NB4 (cell line): ENCODE results near the gene GABRB3.

Experiments
- DNase-seq: peaks from one replicate; pipeline ENCODE4 v3.0.0; 2010; ENCODE audit warnings: low read depth
- H3K4me3 ChIP-seq: one replicate; pipeline ENCODE4 v1.5.1; 2011; ENCODE audit warnings: mild to moderate bottlenecking, low read depth, low read length, moderate library complexity
- MYC ChIP-seq: IDR thresholded peaks from 2 replicates; pipeline ENCODE4 v1.6.1; 2011; ENCODE audit warnings: low read depth, low read length
- POLR2A ChIP-seq: IDR thresholded peaks from 2 replicates; pipeline ENCODE4 v1.6.1; 2011; ENCODE audit warnings: mild to moderate bottlenecking; ENCODE audit not compliant: insufficient read length; ENCODE audit errors: extremely low read depth
- TF ChIP-seq, protein P1 (sequence below): IDR thresholded peaks from one replicate; pipeline ENCODE4 v1.5.1; 2012; ENCODE audit warnings: low read depth, low read length
- TF ChIP-seq, protein P2 (sequence below): IDR thresholded peaks from 2 replicates; pipeline ENCODE4 v1.6.1; 2011; ENCODE audit warnings: low read depth, low read length

Gene GABRB3

DNA sequence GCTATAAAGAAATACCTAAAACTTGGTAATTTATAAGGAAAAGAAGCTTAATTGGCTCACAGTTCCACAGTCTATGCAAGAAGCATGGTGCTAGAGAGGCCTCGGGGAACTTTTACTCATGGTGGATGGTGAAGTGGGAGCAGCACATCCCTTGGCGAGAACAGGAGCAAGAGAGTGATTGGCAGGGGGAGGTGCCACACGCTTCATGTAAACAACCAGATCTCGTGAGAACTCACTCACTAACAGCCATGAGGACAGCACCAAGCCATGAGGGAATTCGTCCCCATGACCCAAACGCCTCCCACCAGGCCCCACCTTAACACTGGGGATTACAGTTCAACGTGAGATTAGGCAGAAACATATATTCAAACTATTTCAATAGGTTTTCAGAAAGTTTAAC, 28.0 kb downstream of the GABRB3 start:
- TF ChIP-seq, protein P1, sequence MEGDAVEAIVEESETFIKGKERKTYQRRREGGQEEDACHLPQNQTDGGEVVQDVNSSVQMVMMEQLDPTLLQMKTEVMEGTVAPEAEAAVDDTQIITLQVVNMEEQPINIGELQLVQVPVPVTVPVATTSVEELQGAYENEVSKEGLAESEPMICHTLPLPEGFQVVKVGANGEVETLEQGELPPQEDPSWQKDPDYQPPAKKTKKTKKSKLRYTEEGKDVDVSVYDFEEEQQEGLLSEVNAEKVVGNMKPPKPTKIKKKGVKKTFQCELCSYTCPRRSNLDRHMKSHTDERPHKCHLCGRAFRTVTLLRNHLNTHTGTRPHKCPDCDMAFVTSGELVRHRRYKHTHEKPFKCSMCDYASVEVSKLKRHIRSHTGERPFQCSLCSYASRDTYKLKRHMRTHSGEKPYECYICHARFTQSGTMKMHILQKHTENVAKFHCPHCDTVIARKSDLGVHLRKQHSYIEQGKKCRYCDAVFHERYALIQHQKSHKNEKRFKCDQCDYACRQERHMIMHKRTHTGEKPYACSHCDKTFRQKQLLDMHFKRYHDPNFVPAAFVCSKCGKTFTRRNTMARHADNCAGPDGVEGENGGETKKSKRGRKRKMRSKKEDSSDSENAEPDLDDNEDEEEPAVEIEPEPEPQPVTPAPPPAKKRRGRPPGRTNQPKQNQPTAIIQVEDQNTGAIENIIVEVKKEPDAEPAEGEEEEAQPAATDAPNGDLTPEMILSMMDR = no peak
- TF ChIP-seq, protein P2, sequence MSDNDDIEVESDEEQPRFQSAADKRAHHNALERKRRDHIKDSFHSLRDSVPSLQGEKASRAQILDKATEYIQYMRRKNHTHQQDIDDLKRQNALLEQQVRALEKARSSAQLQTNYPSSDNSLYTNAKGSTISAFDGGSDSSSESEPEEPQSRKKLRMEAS = no peak
- TF ChIP-seq POLR2A = no peak
- no peak for TF ChIP-seq MYC
- DNase-seq = no peak
- H3K4me3 ChIP-seq = no peak overlapping the region

DNA sequence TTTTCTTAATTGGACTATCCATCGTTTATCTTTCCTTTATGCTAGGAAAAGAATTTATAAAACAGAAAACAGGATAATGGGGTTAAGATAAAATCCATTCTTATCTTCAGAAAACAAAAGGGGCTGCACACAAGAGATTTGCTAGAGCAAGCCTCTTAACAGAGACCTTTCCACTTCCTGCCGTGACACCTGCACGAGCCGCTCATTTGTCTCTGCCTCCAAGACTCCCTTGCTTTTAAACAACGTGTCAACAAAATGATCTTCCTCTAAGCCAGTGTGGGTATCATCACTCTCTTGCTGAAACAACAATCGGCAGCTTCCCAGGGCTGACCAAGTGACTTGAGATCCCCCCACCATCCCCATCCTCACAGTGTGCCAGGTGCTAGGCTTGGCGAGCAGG, 33.1 kb downstream of the GABRB3 start:
- TF ChIP-seq POLR2A (no peak), MYC (no peak)
- TF ChIP-seq, protein P2 = no peak
- TF ChIP-seq, protein P1 = no peak
- no peak for DNase-seq
- no peak overlapping the region for H3K4me3 ChIP-seq

DNA sequence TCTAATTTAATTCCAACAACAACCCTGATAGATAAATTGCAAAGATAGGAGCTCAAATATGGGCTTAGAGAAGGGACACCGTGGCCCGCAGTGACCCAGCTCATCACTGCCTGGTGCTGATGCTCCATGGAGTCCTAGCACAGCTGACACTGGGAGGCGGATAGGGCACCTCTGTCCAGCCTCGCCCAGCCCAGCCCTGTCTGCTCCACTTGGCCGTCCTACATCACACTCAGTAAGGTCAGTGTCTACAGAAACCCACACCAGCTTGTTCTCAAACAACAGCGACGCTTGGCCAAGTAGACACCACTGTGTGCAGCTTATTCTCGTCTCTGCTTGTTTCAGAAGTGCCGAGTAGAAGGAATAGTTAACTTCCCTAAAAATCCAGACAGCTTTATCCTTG, 33.9 kb downstream of the GABRB3 start:
- no peak overlapping the region for H3K4me3 ChIP-seq
- no peak for DNase-seq
- TF ChIP-seq, protein P1 = no peak
- TF ChIP-seq, protein P2 = no peak
- TF ChIP-seq MYC (no peak), POLR2A (no peak)

DNA sequence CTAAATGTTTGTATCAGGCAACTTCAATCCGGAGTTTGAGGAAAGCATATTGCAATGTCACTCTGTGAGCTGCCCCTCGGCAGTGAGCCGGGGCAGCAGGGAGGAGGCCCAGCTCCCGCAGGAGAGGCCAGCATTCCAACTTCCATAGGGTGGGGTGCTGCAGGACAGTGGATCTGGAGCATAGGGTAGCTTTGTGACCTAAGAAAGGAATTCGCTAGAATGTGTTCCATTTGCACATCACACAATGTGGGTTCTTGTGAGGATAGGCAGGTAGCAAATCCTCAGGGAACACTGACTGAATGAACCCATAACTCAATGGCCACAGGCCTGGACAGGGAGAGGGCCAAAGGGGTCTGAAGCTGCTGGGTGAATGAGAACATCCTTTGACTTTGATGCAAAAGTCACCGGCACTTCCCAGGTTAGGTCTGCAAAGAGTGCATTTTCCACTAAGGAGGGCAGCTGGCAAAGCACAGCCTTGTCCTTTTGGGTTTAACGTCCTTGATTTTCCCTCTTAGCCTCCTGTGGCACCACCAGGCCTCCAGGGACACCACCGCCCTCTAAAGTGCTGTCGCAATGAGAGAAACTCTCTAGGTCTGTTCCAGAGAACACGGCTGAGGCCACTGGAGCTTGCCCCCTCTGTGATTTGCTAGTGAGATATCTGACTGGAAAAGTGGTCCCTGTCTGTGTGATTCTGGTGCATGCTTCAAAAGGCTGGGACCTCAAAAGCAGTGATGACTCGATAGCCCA, 36.2 kb downstream of the GABRB3 start:
- TF ChIP-seq MYC = no peak
- TF ChIP-seq, protein P1 = no peak
- DNase-seq = no peak

DNA sequence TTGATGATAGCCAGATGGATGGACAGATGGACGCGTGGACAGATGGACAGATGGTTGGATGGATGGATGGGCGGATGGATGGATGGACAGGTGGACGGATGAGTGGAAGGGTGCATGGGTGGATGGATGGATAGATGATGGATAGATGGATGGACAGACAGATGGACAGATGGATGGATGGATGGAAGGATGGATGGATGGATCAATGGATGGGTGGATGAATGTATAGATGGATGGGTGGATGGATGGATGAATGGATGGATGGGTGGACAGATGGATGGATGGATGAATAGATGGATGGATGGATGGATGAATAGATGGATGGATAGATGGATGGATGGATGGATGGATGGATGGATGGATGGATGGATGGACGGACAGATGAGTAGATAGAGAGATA, 40.9 kb downstream of the GABRB3 start:
- H3K4me3 ChIP-seq = no peak overlapping the region
- DNase-seq = no peak
- TF ChIP-seq, protein P1 = no peak
- no peak for TF ChIP-seq MYC

More for the DNA sequence above, 36.2 kb downstream of the GABRB3 start:
- H3K4me3 ChIP-seq = no peak overlapping the region

DNA sequence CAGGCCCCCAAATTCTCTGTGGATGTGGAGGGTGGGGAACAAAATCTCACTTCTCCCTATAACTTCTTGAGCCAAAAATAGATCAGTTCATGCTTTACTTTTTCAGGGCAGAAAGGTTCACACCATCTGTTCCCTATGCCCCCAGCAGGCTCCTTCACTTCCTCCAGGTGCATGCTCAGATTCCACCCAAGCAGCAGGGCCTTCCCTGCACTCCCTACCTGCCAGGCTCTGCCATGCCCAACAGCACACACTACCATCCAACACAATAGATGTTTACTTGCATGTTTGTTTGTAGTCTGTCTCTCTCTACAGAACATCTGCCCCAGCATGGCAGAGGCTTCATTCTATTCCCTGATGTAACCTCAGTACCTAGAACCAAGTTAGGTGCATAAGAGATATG, 43.3 kb downstream of the GABRB3 start:
- H3K4me3 ChIP-seq = no peak overlapping the region
- TF ChIP-seq, protein P1 = no peak
- TF ChIP-seq, protein P2 = no peak
- TF ChIP-seq MYC (no peak), POLR2A (no peak)
- no peak for DNase-seq
